ENCODE data around the gene TMEM238.
"Not testable (repeated sequence)": the region's sequence is repeated elsewhere in the genome, so short reads cannot be mapped to it uniquely, and the experiment has no call there.

TMEM238 gene

GRCh38 chr19:55384131-55384919, at the start of gene TMEM238:
Gene TMEM238 (minus strand): TSS chr19:55384292. CDS start chr19:55384259, 33 bp downstream.
- DNase-seq: peak in 1 of 4 experiments; percentile 35

- DNase-seq: no peak
Measured at GRCh38 chr19:55433292-55433691, 49.2 kb upstream of the TMEM238 start.

- no peak for DNase-seq
Measured at GRCh38 chr19:55432241-55432959, 48.3 kb upstream of the TMEM238 start.

- no peak for DNase-seq
Measured at GRCh38 chr19:55431183-55431582, 47.1 kb upstream of the TMEM238 start.

GRCh38 chr19:55426042-55426441, 42.0 kb upstream of the TMEM238 start:
- no peak for DNase-seq

GRCh38 chr19:55424518-55424917, 40.4 kb upstream of the TMEM238 start:
- no peak for DNase-seq

- no peak for DNase-seq
Measured at GRCh38 chr19:55423225-55424005, 39.3 kb upstream of the TMEM238 start.

- not testable (repeated sequence) for DNase-seq
Measured at GRCh38 chr19:55421281-55421680, 37.2 kb upstream of the TMEM238 start.

GRCh38 chr19:55419624-55420236, 35.6 kb upstream of the TMEM238 start:
- no peak for DNase-seq

- no peak for DNase-seq
Measured at GRCh38 chr19:55419103-55419502, 35.0 kb upstream of the TMEM238 start.

- peak in 1 of 4 experiments; percentile 17 for DNase-seq
Measured at GRCh38 chr19:55418185-55418584, 34.1 kb upstream of the TMEM238 start.

- DNase-seq: no peak
Measured at GRCh38 chr19:55410168-55410567, 26.1 kb upstream of the TMEM238 start.

GRCh38 chr19:55409179-55409578, 25.1 kb upstream of the TMEM238 start:
- DNase-seq: not testable (repeated sequence)

- DNase-seq: no peak
Measured at GRCh38 chr19:55408533-55408872, 24.4 kb upstream of the TMEM238 start.

- DNase-seq: peak; percentile 89 to 94 (median 94)
Measured at GRCh38 chr19:55407800-55408532, 23.9 kb upstream of the TMEM238 start.

- not testable (repeated sequence) for DNase-seq
Measured at GRCh38 chr19:55407550-55407799, 23.4 kb upstream of the TMEM238 start, which contains the start of gene UBE2S. Gene UBE2S (minus strand): TSS chr19:55407788. CDS start chr19:55407589, 199 bp downstream.

- DNase-seq: peak in 1 of 4 experiments; percentile 50
Measured at GRCh38 chr19:55406826-55407549, 22.9 kb upstream of the TMEM238 start.

GRCh38 chr19:55406091-55406825, 22.2 kb upstream of the TMEM238 start:
- DNase-seq: no peak

GRCh38 chr19:55405638-55406037, 21.5 kb upstream of the TMEM238 start:
- DNase-seq: no peak

GRCh38 chr19:55402509-55402908, 18.4 kb upstream of the TMEM238 start:
- no peak for DNase-seq

- not testable (repeated sequence) for DNase-seq
Measured at GRCh38 chr19:55401390-55401789, 17.3 kb upstream of the TMEM238 start.
